OCI-LY3 (cell line): ENCODE data around the gene AMMECR1.

ENCODE experiments used
- CTCF ChIP-seq: fragments of 200-600, 300-600 bp; sonication (generic); IDR thresholded peaks from 2 replicates; pipeline ENCODE4 v1.5.1; 2014; ENCODE audit warnings: antibody characterized with exemption, low read length, low read depth
- EZH2phosphoT487 ChIP-seq: fragments of 200-600 bp; shearing (Covaris generic); IDR thresholded peaks from 2 replicates; pipeline ENCODE4 v1.6.1; 2018; ENCODE audit warnings: antibody characterized with exemption, mixed run types, low read depth

GRCh38 chrX:110280954-110281353 is 36.9 kb downstream of the AMMECR1 start:
- TF ChIP-seq EZH2phosphoT487 = no peak
- no peak for TF ChIP-seq CTCF
